Nephron (organoid): ENCODE results near the gene BMI1.

Experiments used
- H3K27ac Mint-ChIP-seq, 3 experiments: 2 replicates each; pipeline ENCODE4 v1.8.0; 2020; ENCODE audit warnings: mixed read lengths in 3 of 3, mild to moderate bottlenecking in 2 of 3, moderate library complexity in 1 of 3
- H3K27me3 Mint-ChIP-seq: 2 replicates; pipeline ENCODE4 v1.8.0; 2021; ENCODE audit warnings: low read depth, mild to moderate bottlenecking, moderate library complexity, mixed read lengths
- H3K36me3 Mint-ChIP-seq: 2 replicates; pipeline ENCODE4 v1.8.0; 2020; ENCODE audit warnings: low read depth, mixed read lengths
- H3K4me1 Mint-ChIP-seq: 2 replicates; pipeline ENCODE4 v1.8.0; 2020; ENCODE audit warnings: mixed read lengths
- H3K4me3 Mint-ChIP-seq, 3 experiments: 2 replicates each; pipeline ENCODE4 v1.8.0; 2020; ENCODE audit warnings: mild to moderate bottlenecking in 3 of 3, mixed read lengths in 3 of 3, moderate library complexity in 2 of 3
- H3K9me3 Mint-ChIP-seq: 2 replicates; pipeline ENCODE4 v1.8.0; 2020; ENCODE audit warnings: mixed read lengths
- CTCF ChIP-seq, 3 experiments: fragments of 200-600 bp; sonication (generic); IDR thresholded peaks; one replicate each; pipeline ENCODE4 v1.5.0; 2021; ENCODE audit warnings: antibody characterized with exemption in 3 of 3; ENCODE audit not compliant: unreplicated experiment in 3 of 3

The BMI1 gene

DNA sequence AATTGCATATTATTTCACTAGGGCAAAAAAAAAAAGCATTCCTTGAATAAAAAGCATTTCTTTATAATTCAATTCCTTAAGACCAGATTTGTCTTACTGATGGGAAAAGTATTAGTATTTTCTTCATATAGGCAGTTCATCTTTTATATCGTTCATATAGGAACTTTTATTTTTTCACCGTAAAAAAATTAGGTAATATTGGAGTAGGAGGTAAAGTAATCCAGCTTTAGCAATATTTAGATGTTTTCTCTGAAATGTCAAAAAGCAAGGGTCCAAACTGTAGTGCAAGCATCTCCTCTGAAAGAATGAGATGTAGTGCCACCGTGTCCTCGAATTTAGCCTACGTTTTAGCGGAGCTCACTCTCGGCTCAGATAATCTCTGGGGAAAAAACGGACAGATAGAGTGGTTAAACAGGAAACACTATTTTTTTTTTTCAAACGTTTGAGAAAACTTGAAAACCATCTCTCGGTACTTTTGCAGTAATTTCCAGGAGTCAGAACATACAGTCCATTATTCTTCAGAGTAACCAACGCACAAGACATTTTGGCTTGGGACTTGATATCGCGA lies 18.9 kb downstream of the BMI1 start:
- Mint-ChIP-seq H3K4me3 (peak overlapping the region; percentile 88 to 93 (median 88)), H3K36me3 (no peaks in the 10 kb centered on the region), H3K4me1 (peaks cover 41% of the 10 kb centered on the region), H3K9me3 (no peaks in the 10 kb centered on the region), H3K27ac (peak overlapping the region; percentile 79 to 96 (median 92)), H3K27me3 (peaks cover 95% of the 10 kb centered on the region)
- no peak for TF ChIP-seq CTCF (IDR thresholded peaks at IDR 0.05; ENCODE audit: unreplicated experiment in 3 of 3)

DNA sequence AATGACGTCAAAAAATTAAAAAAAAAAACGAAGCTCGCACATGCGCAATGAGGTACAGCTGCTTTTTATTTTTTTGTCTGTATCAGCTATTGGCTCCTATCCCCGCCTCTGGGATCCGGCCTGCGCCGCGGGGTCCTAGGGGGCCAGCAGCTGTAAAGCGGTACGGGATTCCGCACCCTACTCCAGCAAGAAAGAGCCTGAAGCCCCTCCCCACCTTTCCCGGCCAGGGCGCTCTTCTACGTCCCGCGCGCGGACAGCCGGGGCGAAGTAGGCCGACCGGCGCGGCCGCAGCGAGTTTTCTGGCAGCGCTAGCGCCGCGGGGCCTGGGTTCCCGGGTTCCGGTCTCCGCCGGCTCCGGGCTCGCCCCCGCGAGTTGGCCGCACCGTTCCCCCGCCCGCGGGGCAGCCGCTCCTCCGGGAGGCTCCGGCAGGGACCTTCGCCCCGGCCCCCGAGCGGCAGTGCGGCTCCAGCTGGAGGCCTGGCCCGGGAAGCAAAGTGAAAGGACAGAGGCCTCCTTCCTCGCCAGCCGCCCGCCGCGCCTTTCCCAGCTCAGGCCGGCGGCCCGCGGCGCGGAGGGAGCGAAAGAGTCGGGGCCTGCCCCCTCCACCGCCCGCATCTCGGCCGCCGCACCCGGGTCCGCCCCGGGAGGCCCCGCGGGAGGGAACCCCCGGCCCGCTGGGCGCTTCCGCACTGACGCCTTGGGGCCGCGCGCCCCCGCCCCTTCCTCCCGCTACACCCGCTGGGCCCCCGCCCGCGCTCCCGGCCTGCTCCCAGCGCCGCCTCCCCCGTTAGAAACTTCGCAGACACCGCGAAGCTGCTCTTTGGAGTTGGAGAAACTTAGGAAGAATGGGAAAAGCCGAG lies 19.7 kb downstream of the BMI1 start:
- Mint-ChIP-seq H3K27ac (peak overlapping the region; percentile 79 to 96 (median 92)), H3K4me3 (peak overlapping the region; percentile 88 to 93 (median 88)), H3K27me3 (peaks cover 95% of the 10 kb centered on the region), H3K36me3 (no peaks in the 10 kb centered on the region), H3K9me3 (no peaks in the 10 kb centered on the region), H3K4me1 (peaks cover 41% of the 10 kb centered on the region)
- TF ChIP-seq CTCF (IDR thresholded peaks at IDR 0.05; ENCODE audit: unreplicated experiment in 3 of 3) = no peak

DNA sequence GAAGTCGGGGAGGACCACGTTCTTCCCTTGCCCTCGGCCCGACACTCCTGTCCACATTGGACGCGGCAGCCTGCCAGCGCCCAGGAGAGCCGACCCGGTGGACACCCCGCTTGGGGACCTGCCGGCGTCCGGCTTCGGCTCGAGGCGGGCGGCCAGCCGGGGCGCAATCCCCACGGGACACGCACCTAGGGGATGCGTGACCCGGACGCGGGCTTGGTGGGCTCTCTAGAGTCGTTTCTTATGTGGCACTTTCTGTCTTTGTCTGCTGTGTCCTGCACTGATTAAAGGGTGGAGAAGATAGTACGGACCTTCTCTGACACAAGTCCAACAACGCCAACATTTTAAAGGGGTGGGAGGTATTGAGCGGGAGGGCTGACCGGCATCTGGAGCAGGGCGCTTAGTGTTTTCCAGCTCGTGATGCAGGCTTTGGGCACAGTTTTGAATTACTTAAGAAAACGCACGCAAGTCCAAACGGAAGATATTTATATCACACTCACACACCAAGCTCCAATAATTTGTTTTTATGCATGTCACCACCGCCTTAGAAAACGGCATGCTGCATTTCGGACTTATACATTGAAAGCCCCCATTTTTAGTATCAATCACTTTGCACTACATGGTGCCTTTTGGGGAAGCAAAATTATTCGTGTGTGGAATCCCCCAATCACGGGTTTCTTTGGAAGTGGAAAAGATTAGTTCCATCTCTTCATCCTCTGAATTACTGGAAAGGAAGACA lies 20.5 kb downstream of the BMI1 start:
- Mint-ChIP-seq H3K4me1 (peaks cover 47% of the 10 kb centered on the region), H3K4me3 (peak overlapping the region; percentile 79 to 82 (median 81)), H3K27ac (peak overlapping the region in 2 of 3 experiments; percentile 71 to 79), H3K27me3 (peaks cover 95% of the 10 kb centered on the region), H3K9me3 (peaks cover 4% of the 10 kb centered on the region), H3K36me3 (no peaks in the 10 kb centered on the region)
- TF ChIP-seq CTCF (IDR thresholded peaks at IDR 0.05; ENCODE audit: unreplicated experiment in 3 of 3) = no peak

DNA sequence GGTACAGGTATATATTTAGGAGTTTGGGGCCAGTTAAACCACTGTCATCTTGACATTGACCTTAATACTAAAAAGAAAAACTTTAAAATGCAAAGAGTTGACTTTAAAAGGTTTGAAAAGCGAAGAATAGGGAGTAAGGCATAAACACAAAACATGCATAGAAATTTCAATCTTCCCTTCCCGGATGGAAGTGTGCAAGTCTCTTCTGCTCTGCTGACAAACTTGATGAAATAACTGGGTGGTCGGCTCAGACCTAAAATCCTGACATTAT lies 21.0 kb downstream of the BMI1 start:
- peaks cover 6% of the 10 kb centered on the region for H3K9me3 Mint-ChIP-seq
- TF ChIP-seq CTCF (IDR thresholded peaks at IDR 0.05; ENCODE audit: unreplicated experiment in 3 of 3) = no peak
- H3K27me3 Mint-ChIP-seq = peaks cover 95% of the 10 kb centered on the region
- H3K27ac Mint-ChIP-seq = peak overlapping the region in 1 of 3 experiments; percentile 71
- H3K4me3 Mint-ChIP-seq = peak overlapping the region; percentile 79 to 82 (median 81)
- H3K4me1 Mint-ChIP-seq = peaks cover 48% of the 10 kb centered on the region
- no peaks in the 10 kb centered on the region for H3K36me3 Mint-ChIP-seq

DNA sequence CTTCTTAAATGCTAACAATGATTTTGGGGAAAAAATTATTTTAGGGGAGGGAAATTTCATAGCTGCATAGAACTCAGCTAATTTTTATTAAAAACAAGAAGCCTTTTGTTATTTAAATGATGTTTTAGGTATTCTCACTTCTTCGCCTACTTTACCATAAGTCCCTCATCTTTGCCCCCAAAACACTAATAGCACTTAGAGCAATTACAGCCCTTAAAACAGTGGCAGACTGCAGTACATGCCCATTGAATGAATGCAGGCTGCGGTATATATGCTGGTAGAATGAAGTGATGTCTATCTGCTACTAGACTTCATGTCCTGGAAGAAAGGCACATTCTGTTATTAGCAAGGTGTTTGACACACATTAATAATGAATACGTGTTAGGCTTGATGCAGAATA lies 21.5 kb downstream of the BMI1 start:
- peaks cover 43% of the 10 kb centered on the region for H3K4me1 Mint-ChIP-seq
- H3K9me3 Mint-ChIP-seq = peaks cover 6% of the 10 kb centered on the region
- no peak for TF ChIP-seq CTCF (IDR thresholded peaks at IDR 0.05; ENCODE audit: unreplicated experiment in 3 of 3)
- peaks cover 95% of the 10 kb centered on the region for H3K27me3 Mint-ChIP-seq
- H3K36me3 Mint-ChIP-seq = no peaks in the 10 kb centered on the region
- peak overlapping the region; percentile 54 to 80 (median 63) for H3K4me3 Mint-ChIP-seq
- H3K27ac Mint-ChIP-seq = no peak overlapping the region
